DND-41 (cell line): ENCODE data around the gene NPY.
"Not testable (repeated sequence)": the region's sequence is repeated elsewhere in the genome, so short reads cannot be mapped to it uniquely, and the experiment has no call there.

Experiments used
- ATAC-seq: fragments of 200-7000 bp; cut with Tn5 transposase; 3 replicates; pipeline ENCODE4 v1.9.1; 2021; ENCODE audit warnings: low read depth; ENCODE audit not compliant: insufficient read depth
- DNase-seq: peaks from one replicate; pipeline ENCODE4 v3.0.0-alpha.2; 2020
- H2AFZ ChIP-seq: 2 replicates; pipeline ENCODE4 v1.6.0; 2012; ENCODE audit warnings: low read depth, low read length
- H3K27ac ChIP-seq: 2 replicates; pipeline ENCODE4 v1.5.1; 2012; ENCODE audit warnings: low read length, inconsistent platforms
- H3K27me3 ChIP-seq: fragments of 200-600 bp; sonication (generic); 2 replicates; pipeline ENCODE4 v1.6.0; 2012; ENCODE audit warnings: low read length, mild to moderate bottlenecking, inconsistent platforms; ENCODE audit not compliant: insufficient read depth, poor library complexity
- H3K36me3 ChIP-seq: 2 replicates; pipeline ENCODE4 v1.5.1; 2012; ENCODE audit warnings: low read length, inconsistent platforms; ENCODE audit not compliant: insufficient read depth
- H3K4me1 ChIP-seq: 2 replicates; pipeline ENCODE4 v1.5.1; 2012; ENCODE audit warnings: mild to moderate bottlenecking, low read length; ENCODE audit not compliant: insufficient read depth
- H3K4me2 ChIP-seq: 2 replicates; pipeline ENCODE4 v1.6.0; 2012; ENCODE audit warnings: mild to moderate bottlenecking, moderate library complexity, low read length, inconsistent platforms; ENCODE audit not compliant: insufficient read depth
- H3K4me3 ChIP-seq, 2 experiments: fragments of 200-600 bp in 1 of 2; shearing (Covaris generic) in 1 of 2; 2 replicates each; pipeline ENCODE4 v1.5.1; 2012 to 2016; ENCODE audit warnings: inconsistent platforms in 2 of 2, low read length in 2 of 2, mild to moderate bottlenecking in 2 of 2, low read depth in 1 of 2, moderate library complexity in 1 of 2
- H3K79me2 ChIP-seq: 2 replicates; pipeline ENCODE4 v1.6.0; 2012; ENCODE audit warnings: low read length, inconsistent platforms; ENCODE audit not compliant: insufficient read depth
- H3K9ac ChIP-seq: 2 replicates; pipeline ENCODE4 v1.6.0; 2012; ENCODE audit warnings: low read depth, mild to moderate bottlenecking, inconsistent platforms, low read length, moderate library complexity
- H3K9me3 ChIP-seq: 2 replicates; pipeline ENCODE4 v1.5.1; 2012; ENCODE audit warnings: low read length, moderate library complexity, mild to moderate bottlenecking, inconsistent platforms; ENCODE audit not compliant: insufficient read depth, severe bottlenecking
- H4K20me1 ChIP-seq: 2 replicates; pipeline ENCODE4 v1.6.0; 2012; ENCODE audit warnings: low read length; ENCODE audit not compliant: insufficient read depth
- EZH2 ChIP-seq: IDR thresholded peaks from 3 replicates; pipeline ENCODE4 v1.6.1; 2012; ENCODE audit warnings: borderline replicate concordance, low read depth, mild to moderate bottlenecking, moderate library complexity, low read length, inconsistent platforms; ENCODE audit not compliant: severe bottlenecking
- TF ChIP-seq, protein P1 (sequence below): IDR thresholded peaks from 2 replicates; pipeline ENCODE4 v1.5.1; 2012; ENCODE audit warnings: borderline replicate concordance, low read length, moderate library complexity, mild to moderate bottlenecking; ENCODE audit not compliant: poor library complexity, severe bottlenecking; ENCODE audit errors: extremely low read depth

Gene NPY

DNA sequence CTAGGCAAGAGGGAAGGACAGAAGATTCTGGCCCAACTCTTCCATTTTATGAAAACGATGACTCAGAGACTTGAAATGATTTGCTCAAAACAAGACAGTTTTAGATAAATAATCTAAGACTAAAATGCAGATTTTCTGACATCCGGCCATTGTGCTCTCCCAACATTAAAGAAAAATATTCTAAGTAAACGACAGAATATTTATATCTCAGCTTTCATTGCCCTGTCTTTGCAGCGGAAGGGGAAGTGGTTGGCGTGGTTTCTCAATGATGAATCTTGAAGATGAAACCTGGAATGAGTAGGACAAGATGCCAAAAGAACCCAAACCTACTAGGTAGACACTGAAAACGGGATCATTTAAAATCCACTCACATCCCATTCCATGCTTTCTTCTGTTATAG lies 28.9 kb upstream of the NPY start:
- Histone ChIP-seq H3K9me3 (no peaks in the 10 kb centered on the region), H2AFZ (no peak overlapping the region), H3K79me2 (no peaks in the 10 kb centered on the region), H3K27ac (no peak overlapping the region), H3K4me1 (peaks cover 18% of the 10 kb centered on the region), H3K4me2 (no peak overlapping the region), H4K20me1 (no peaks in the 10 kb centered on the region), H3K9ac (no peak overlapping the region), H3K36me3 (no peaks in the 10 kb centered on the region), H3K27me3 (no peaks in the 10 kb centered on the region), H3K4me3 (no peak overlapping the region)
- DNase-seq (peak; percentile 56), ATAC-seq (peak; percentile 91)
- TF ChIP-seq EZH2 = no peak
- TF ChIP-seq, protein P1, sequence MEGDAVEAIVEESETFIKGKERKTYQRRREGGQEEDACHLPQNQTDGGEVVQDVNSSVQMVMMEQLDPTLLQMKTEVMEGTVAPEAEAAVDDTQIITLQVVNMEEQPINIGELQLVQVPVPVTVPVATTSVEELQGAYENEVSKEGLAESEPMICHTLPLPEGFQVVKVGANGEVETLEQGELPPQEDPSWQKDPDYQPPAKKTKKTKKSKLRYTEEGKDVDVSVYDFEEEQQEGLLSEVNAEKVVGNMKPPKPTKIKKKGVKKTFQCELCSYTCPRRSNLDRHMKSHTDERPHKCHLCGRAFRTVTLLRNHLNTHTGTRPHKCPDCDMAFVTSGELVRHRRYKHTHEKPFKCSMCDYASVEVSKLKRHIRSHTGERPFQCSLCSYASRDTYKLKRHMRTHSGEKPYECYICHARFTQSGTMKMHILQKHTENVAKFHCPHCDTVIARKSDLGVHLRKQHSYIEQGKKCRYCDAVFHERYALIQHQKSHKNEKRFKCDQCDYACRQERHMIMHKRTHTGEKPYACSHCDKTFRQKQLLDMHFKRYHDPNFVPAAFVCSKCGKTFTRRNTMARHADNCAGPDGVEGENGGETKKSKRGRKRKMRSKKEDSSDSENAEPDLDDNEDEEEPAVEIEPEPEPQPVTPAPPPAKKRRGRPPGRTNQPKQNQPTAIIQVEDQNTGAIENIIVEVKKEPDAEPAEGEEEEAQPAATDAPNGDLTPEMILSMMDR = no peak

DNA sequence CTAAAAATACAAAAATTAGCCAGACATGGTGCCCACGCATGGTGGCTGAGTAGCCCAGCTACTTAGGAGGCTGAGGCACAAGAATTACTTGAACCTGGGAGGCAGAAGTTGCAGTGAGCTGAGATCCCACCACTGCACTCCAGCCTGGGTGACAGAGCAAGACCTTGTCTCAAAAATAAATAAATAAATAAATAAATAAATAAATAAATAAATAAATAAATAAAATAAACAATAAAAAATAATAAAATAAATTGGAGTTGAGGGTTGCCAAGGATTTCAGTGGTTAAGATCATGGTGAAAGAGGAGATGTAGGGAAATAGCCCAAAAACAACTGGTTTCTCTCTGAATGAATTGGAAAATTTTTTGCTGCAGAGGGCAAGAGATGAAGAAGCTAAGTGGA lies 25.7 kb upstream of the NPY start:
- not testable (repeated sequence) for H3K4me3 ChIP-seq, DNase-seq, ATAC-seq, H2AFZ ChIP-seq, H3K36me3 ChIP-seq, H3K9ac ChIP-seq, H3K27me3 ChIP-seq, H3K4me2 ChIP-seq, H3K9me3 ChIP-seq, H3K27ac ChIP-seq, H3K79me2 ChIP-seq, H4K20me1 ChIP-seq
- H3K4me1 ChIP-seq = peaks cover 18% of the 10 kb centered on the region

DNA sequence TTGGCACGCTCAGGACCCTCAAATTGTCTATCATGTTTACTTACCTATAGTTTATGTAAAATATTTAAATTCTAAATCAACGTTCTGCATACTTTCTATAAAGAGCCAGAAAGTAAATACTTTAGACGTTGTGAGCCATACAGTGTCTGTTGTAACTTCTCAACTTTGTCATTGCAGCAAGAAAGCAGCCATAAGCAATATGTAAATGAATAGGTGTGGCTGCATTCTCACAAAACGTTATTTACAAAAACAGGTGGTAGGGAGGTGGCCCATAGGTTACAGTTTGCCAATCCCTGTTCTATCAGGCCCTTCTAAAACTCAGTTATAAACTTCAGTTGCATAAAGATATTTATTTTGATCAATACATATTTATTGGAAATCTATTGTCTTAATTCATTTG lies 12.1 kb upstream of the NPY start:
- no peak overlapping the region for H3K27ac ChIP-seq
- no peak for ATAC-seq
- H3K27me3 ChIP-seq = no peaks in the 10 kb centered on the region
- H3K9me3 ChIP-seq = no peaks in the 10 kb centered on the region
- no peak overlapping the region for H3K9ac ChIP-seq
- no peak overlapping the region for H2AFZ ChIP-seq
- no peaks in the 10 kb centered on the region for H3K4me1 ChIP-seq
- TF ChIP-seq, protein P1 = no peak
- no peak for TF ChIP-seq EZH2
- H3K4me2 ChIP-seq = no peak overlapping the region
- no peak overlapping the region for H3K4me3 ChIP-seq
- no peaks in the 10 kb centered on the region for H3K79me2 ChIP-seq
- DNase-seq = no peak
- no peaks in the 10 kb centered on the region for H4K20me1 ChIP-seq
- no peaks in the 10 kb centered on the region for H3K36me3 ChIP-seq

DNA sequence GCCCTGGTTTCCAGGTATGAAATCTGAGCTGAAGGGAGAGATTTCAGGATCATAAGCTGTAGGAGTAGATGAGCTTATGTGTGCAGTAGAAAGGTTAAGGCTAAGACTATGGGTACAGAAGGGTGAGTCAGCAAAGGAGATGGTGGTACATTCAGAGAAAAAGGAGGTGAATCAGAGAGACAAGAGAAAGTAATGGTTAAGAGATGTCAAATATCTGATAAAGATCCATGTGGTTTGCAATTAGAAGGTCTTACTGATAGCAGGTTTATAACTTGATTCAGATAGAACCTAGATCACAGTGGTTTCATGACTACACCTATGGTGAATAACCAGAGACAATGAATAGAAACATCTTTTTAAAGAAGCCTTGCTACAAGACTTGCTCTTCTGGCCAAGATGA lies 4.5 kb upstream of the NPY start:
- Histone ChIP-seq H3K9ac (no peak overlapping the region), H2AFZ (no peak overlapping the region), H3K4me3 (no peak overlapping the region), H3K9me3 (no peaks in the 10 kb centered on the region), H3K27ac (no peak overlapping the region), H3K27me3 (no peaks in the 10 kb centered on the region), H3K79me2 (no peaks in the 10 kb centered on the region), H3K36me3 (no peaks in the 10 kb centered on the region), H4K20me1 (no peaks in the 10 kb centered on the region), H3K4me1 (no peaks in the 10 kb centered on the region), H3K4me2 (no peak overlapping the region)
- DNase-seq (no peak), ATAC-seq (no peak)
- TF ChIP-seq EZH2 = no peak
- TF ChIP-seq, protein P1 = no peak
